Measurements from ENCODE around the gene KIFBP. TPM values are rescaled to one million over a fixed set of nuclear protein-coding genes. Genes with fewer than 3 reads are reported as not detected.

The KIFBP gene
- total and polyA plus RNA-seq, 9 of the 15 experiments (the other 6 are each of a cell fraction or from before 2014, with no cell fraction given): 5.6 to 23.2 (median 14.8) TPM

DNA sequence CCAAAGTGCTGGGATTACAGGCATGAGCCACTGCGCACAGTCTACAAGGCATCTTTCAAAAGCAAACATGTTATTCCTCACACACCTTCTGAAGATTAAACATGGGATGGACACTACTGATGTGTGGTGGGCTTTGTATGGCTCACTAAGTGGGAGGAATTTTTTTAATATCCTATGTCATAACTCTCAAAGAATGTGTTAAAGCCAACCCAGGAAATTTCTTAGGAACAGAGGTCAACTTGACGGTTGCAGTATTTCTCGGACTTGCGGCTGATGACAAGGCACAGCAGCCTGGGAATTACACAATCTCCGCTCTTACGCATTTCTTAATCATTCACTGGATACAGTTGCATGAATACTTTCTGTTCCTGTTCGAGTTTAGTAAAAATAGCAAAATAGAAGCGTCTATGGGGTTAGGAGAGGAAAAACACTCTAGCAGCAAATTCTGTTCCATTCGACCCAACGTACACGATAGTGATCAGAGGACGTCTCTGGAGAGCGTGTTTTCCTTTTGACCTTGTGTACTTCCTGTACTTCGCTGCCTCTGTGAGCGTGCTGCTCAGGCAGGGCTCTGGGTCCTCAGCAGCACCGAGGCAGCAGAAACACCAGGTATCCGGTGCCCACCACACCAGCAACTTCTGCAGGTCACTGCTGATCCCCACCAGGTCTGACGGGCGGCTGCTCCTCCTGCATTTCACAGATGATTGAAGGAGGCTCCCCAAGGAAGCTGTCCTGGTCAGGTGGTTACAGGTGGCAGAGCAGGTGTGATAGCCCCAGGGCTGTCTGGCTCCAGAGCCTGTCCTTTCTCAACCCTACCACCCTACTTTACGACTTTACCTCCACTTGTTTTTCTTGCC, 72.9 kb downstream of the KIFBP start:
- peak; percentile 83 for FAIRE-seq
- POLR2A ChIA-PET: interaction anchor here (0.6 to 1.7 kb wide), 7 partner anchors 9 to 339 kb away, joined by 3 to 6 read pairs (median 3); no protein-coding TSS in a partner anchor
- no TSS peak for BruUV-seq (replicated peaks)
- peak; percentile 82 for ATAC-seq
- intact Hi-C loops (cut with micrococcal nuclease) (no loop called here), in situ Hi-C loops (cut with MboI) (no loop called here)
- CTCF ChIA-PET (ENCODE audit: low intra/inter-chr PET ratio): no interaction called here
- H3K9me1 ChIP-seq (ENCODE audit: control insufficient read depth, insufficient read depth, low read length): no peaks in the 10 kb centered on the region
- no peaks in the 10 kb centered on the region for H3K9me3 ChIP-seq (replicated peaks; ENCODE audit: control insufficient read depth, insufficient read depth, low read depth, low read length)
- H3K27ac ChIP-seq (ENCODE audit: extremely low read depth, low read depth, low read length): peak overlapping the region; percentile 65
- no peaks in the 10 kb centered on the region for H3K27me3 ChIP-seq (ENCODE audit: control insufficient read depth in 2 of 2, insufficient read depth in 2 of 2, low read length in 2 of 2)
- H3K4me3 ChIP-seq: no peak overlapping the region
- peak overlapping the region; percentile 79 for H3K4me2 ChIP-seq (ENCODE audit: insufficient read depth, low read length)
- no peaks in the 10 kb centered on the region for H4K20me1 ChIP-seq (replicated peaks; ENCODE audit: control insufficient read depth, insufficient read depth, low read length)
- H3K79me2 ChIP-seq (ENCODE audit: control insufficient read depth, insufficient read depth, low read length): no peaks in the 10 kb centered on the region
- 16% methylated on average over 20 of the region's 20 CpGs for WGBS (ENCODE audit: insufficient coverage, low coverage, missing lambda C conversion rate)
- DNase-seq (ENCODE audit: extremely low read depth in 1 of 4, low spot score in 3 of 4): peak; percentile 47 to 69 (median 56)
- peaks cover 12 to 43% of the 10 kb centered on the region in 2 experiments for H3K4me1 ChIP-seq (replicated peaks in 1 of 2; ENCODE audit: control insufficient read depth in 2 of 2, insufficient read depth in 2 of 2, low read length in 2 of 2)
- no peaks in the 10 kb centered on the region for H3K36me3 ChIP-seq (ENCODE audit: control insufficient read depth, insufficient read depth, low read length)
- H2AFZ ChIP-seq (ENCODE audit: low read depth, low read length): peak overlapping the region; percentile 98
- H3K9ac ChIP-seq (ENCODE audit: insufficient read depth in 1 of 2, low read depth in 2 of 2, low read length in 2 of 2): peak overlapping the region; percentile 47 to 79
- TF ChIP-seq ATF3 (IDR thresholded peaks at IDR 0.05) (peak; percentile 83), ATF3 (CRISPR knock-in tag; conservative IDR thresholded peaks at IDR 0.05) (peak; percentile 47; the same call in 1 of the 2 replicates), CEBPG (CRISPR knock-in tag; IDR thresholded peaks at IDR 0.05) (peak; percentile 92), CEBPG (tag; conservative IDR thresholded peaks at IDR 0.05 in 1 of 2, IDR thresholded peaks at IDR 0.05 in 1 of 2) (peak; percentile 98 to 99), ZNF41 (CRISPR knock-in tag; conservative IDR thresholded peaks at IDR 0.05) (0 out of 2 replicates have a peak, but pooled peaks have one; percentile 52), SMARCA4 (IDR thresholded peaks at IDR 0.05) (peak; percentile 82; the same call in 1 of the 2 replicates), NR2C2 (CRISPR knock-in tag; IDR thresholded peaks at IDR 0.05) (no peak), NR2C2 (tag; IDR thresholded peaks at IDR 0.05) (peak; percentile 90), CHD2 (IDR thresholded peaks at IDR 0.05; ENCODE audit: low read depth, low read length) (no peak), IFI16 (CRISPR knock-in tag; IDR thresholded peaks at IDR 0.05) (no peak), ZNF830 (CRISPR knock-in tag; IDR thresholded peaks at IDR 0.05) (0 out of 2 replicates have a peak, but pooled peaks have one; percentile 32), BRD9 (IDR thresholded peaks at IDR 0.05; ENCODE audit: low read depth, partially characterized antibody) (peak; percentile 46), LARP7 (IDR thresholded peaks at IDR 0.05) (no peak), JUN (IDR thresholded peaks at IDR 0.05; ENCODE audit: borderline replicate concordance, low read depth, low read length) (peak; percentile 56; the same call in 1 of the 2 replicates), JUN (CRISPR knock-in tag; IDR thresholded peaks at IDR 0.05; ENCODE audit: borderline replicate concordance) (no peak), FOXK2 (conservative IDR thresholded peaks at IDR 0.05 in 1 of 2, IDR thresholded peaks at IDR 0.05 in 1 of 2; ENCODE audit: low read depth in 2 of 2) (peak; percentile 93 to 96)
- TF ChIP-seq, protein P1, sequence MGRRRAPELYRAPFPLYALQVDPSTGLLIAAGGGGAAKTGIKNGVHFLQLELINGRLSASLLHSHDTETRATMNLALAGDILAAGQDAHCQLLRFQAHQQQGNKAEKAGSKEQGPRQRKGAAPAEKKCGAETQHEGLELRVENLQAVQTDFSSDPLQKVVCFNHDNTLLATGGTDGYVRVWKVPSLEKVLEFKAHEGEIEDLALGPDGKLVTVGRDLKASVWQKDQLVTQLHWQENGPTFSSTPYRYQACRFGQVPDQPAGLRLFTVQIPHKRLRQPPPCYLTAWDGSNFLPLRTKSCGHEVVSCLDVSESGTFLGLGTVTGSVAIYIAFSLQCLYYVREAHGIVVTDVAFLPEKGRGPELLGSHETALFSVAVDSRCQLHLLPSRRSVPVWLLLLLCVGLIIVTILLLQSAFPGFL (CRISPR knock-in tag; IDR thresholded peaks at IDR 0.05): no peak
- TF ChIP-seq, protein P2, sequence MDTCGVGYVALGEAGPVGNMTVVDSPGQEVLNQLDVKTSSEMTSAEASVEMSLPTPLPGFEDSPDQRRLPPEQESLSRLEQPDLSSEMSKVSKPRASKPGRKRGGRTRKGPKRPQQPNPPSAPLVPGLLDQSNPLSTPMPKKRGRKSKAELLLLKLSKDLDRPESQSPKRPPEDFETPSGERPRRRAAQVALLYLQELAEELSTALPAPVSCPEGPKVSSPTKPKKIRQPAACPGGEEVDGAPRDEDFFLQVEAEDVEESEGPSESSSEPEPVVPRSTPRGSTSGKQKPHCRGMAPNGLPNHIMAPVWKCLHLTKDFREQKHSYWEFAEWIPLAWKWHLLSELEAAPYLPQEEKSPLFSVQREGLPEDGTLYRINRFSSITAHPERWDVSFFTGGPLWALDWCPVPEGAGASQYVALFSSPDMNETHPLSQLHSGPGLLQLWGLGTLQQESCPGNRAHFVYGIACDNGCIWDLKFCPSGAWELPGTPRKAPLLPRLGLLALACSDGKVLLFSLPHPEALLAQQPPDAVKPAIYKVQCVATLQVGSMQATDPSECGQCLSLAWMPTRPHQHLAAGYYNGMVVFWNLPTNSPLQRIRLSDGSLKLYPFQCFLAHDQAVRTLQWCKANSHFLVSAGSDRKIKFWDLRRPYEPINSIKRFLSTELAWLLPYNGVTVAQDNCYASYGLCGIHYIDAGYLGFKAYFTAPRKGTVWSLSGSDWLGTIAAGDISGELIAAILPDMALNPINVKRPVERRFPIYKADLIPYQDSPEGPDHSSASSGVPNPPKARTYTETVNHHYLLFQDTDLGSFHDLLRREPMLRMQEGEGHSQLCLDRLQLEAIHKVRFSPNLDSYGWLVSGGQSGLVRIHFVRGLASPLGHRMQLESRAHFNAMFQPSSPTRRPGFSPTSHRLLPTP (IDR thresholded peaks at IDR 0.05; ENCODE audit: borderline replicate concordance, extremely low read depth, insufficient read length): no peak

Data from K562 (cell line).